SK-N-MC (cell line): ENCODE measurements around the gene SYNJ2.

ENCODE experiments used
- EZH2 ChIP-seq: fragments of 200-600 bp; sonication (generic); IDR thresholded peaks from one replicate; pipeline ENCODE4 v1.6.1; 2017; ENCODE audit warnings: antibody characterized with exemption
- POLR2AphosphoS5 ChIP-seq: IDR thresholded peaks from 2 replicates; pipeline ENCODE4 v1.6.1; 2012; ENCODE audit warnings: mild to moderate bottlenecking, low read depth, low read length, borderline replicate concordance

GRCh38 chr6:158031381-158032353 is 50.0 kb downstream of the SYNJ2 start:
- TF ChIP-seq POLR2AphosphoS5 (no peak), EZH2 (no peak)
